Stimulated activated CD8-positive, alpha-beta memory T cell treated with anti-CD3 and anti-CD28 coated beads, Interleukin-4, amount 100 ng/mL, for 1 hour (primary cell): ENCODE results near the gene SYNDIG1.

Experiments
- DNase-seq, 2 donors: peaks; one replicate each; pipeline ENCODE4 v3.0.0-alpha.2; 2020; ENCODE audit warnings: low read depth in 2 of 2, low spot score in 1 of 2

Gene SYNDIG1

GRCh38 chr20:24583169-24583792 is 113.9 kb downstream of the SYNDIG1 start:
- no peak for DNase-seq

- no peak for DNase-seq
Observed at GRCh38 chr20:24584078-24584477, 114.6 kb downstream of the SYNDIG1 start.

GRCh38 chr20:24584538-24585356 is 115.3 kb downstream of the SYNDIG1 start:
- DNase-seq = no peak

GRCh38 chr20:24585796-24586522 is 116.5 kb downstream of the SYNDIG1 start:
- no peak for DNase-seq

- no peak for DNase-seq
Observed at GRCh38 chr20:24586523-24586840, 117.1 kb downstream of the SYNDIG1 start.

GRCh38 chr20:24587384-24588046 is 118.1 kb downstream of the SYNDIG1 start:
- no peak for DNase-seq

GRCh38 chr20:24588047-24588635 is 118.7 kb downstream of the SYNDIG1 start:
- DNase-seq = no peak

GRCh38 chr20:24588725-24589340 is 119.4 kb downstream of the SYNDIG1 start:
- DNase-seq = no peak

GRCh38 chr20:24589381-24589780 is 120.0 kb downstream of the SYNDIG1 start:
- no peak for DNase-seq

- DNase-seq = no peak
Observed at GRCh38 chr20:24589815-24590177, 120.4 kb downstream of the SYNDIG1 start.

GRCh38 chr20:24590178-24590982 is 121.0 kb downstream of the SYNDIG1 start:
- DNase-seq = no peak

GRCh38 chr20:24597051-24597450 is 127.6 kb downstream of the SYNDIG1 start:
- DNase-seq = no peak

GRCh38 chr20:24598346-24598745 is 128.9 kb downstream of the SYNDIG1 start:
- DNase-seq = no peak

GRCh38 chr20:24598996-24599395 is 129.6 kb downstream of the SYNDIG1 start:
- DNase-seq = no peak

GRCh38 chr20:24600012-24600411 is 130.6 kb downstream of the SYNDIG1 start:
- DNase-seq = no peak

GRCh38 chr20:24603454-24603853 is 134.0 kb downstream of the SYNDIG1 start:
- no peak for DNase-seq

- DNase-seq = no peak
Observed at GRCh38 chr20:24604966-24605665, 135.7 kb downstream of the SYNDIG1 start.

- DNase-seq = no peak
Observed at GRCh38 chr20:24605937-24606455, 136.6 kb downstream of the SYNDIG1 start.

- no peak for DNase-seq
Observed at GRCh38 chr20:24607402-24607801, 138.0 kb downstream of the SYNDIG1 start.
